RWPE2 (cell line): Measurements from ENCODE around the gene DHPS.
A peak's percentile ranks its signal among the peaks of the same experiment; 100 is the strongest.
"Not testable (repeated sequence)": the region's sequence is repeated elsewhere in the genome, so short reads cannot be mapped to it uniquely, and the experiment has no call there.

Source experiments
- ATAC-seq: fragments of 200-7000 bp; cut with Tn5 transposase; 3 replicates; pipeline ENCODE4 v1.9.1; 2021; ENCODE audit warnings: low read depth
- DNase-seq: peaks from one replicate; pipeline ENCODE4 v3.0.0-alpha.2; 2020; ENCODE audit warnings: low spot score
- H3K27ac ChIP-seq: fragments of 450-650 bp; 2 replicates; pipeline ENCODE4 v1.5.1; 2017; ENCODE audit warnings: mild to moderate bottlenecking; ENCODE audit not compliant: poor library complexity, severe bottlenecking
- H3K27me3 ChIP-seq: fragments of 250-450 bp; sonication (Bioruptor Pico); 2 replicates; pipeline ENCODE4 v1.5.1; 2021; ENCODE audit warnings: mild to moderate bottlenecking, moderate library complexity; ENCODE audit not compliant: insufficient read depth, poor library complexity, severe bottlenecking
- H3K36me3 ChIP-seq: fragments of 250-450 bp; sonication (Bioruptor Pico); 2 replicates; pipeline ENCODE4 v1.5.1; 2020; ENCODE audit warnings: low read depth, mild to moderate bottlenecking, moderate library complexity
- H3K4me1 ChIP-seq: fragments of 250-450 bp; sonication (Bioruptor Pico); 2 replicates; pipeline ENCODE4 v1.5.1; 2021; ENCODE audit warnings: mild to moderate bottlenecking, moderate library complexity; ENCODE audit not compliant: insufficient read depth, poor library complexity, severe bottlenecking
- H3K4me3 ChIP-seq: fragments of 250-450 bp; sonication (Bioruptor Pico); 2 replicates; pipeline ENCODE4 v1.5.1; 2021; ENCODE audit warnings: mild to moderate bottlenecking, moderate library complexity; ENCODE audit not compliant: severe bottlenecking
- H3K9me3 ChIP-seq: fragments of 250-450 bp; sonication (Bioruptor Pico); 2 replicates; pipeline ENCODE4 v1.5.1; 2021; ENCODE audit warnings: mild to moderate bottlenecking, moderate library complexity; ENCODE audit not compliant: severe bottlenecking
- TF ChIP-seq, protein P1 (sequence below): fragments of 450-650 bp; IDR thresholded peaks from one replicate; pipeline ENCODE4 v1.5.1; 2017; ENCODE audit warnings: mild to moderate bottlenecking, moderate library complexity; ENCODE audit not compliant: poor library complexity, severe bottlenecking

Gene DHPS

DNA sequence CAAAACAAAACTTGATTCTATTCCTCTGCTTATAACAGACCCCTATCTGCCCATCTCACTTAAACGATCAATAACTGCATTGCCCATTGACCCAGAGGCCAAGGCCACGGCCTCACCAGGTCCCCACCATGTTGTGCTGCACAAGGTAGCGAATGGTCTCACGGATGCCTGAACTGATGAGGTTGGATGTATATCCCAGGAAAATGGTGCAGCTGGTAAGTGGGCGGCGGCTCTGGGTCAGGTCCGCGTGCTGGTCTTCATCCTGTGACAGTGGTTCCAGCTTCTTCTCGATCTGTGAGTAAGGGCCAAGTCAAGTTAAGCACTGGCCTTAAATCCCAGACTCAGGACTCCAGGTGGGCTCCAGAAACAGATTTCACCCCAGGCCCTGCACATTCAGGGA is 1.6 kb downstream of the DHPS start:
- Histone ChIP-seq H3K9me3 (no peaks in the 10 kb centered on the region), H3K4me1 (no peaks in the 10 kb centered on the region), H3K36me3 (peaks cover 38% of the 10 kb centered on the region), H3K4me3 (no peak overlapping the region), H3K27me3 (no peaks in the 10 kb centered on the region), H3K27ac (no peak overlapping the region)
- TF ChIP-seq, protein P1, sequence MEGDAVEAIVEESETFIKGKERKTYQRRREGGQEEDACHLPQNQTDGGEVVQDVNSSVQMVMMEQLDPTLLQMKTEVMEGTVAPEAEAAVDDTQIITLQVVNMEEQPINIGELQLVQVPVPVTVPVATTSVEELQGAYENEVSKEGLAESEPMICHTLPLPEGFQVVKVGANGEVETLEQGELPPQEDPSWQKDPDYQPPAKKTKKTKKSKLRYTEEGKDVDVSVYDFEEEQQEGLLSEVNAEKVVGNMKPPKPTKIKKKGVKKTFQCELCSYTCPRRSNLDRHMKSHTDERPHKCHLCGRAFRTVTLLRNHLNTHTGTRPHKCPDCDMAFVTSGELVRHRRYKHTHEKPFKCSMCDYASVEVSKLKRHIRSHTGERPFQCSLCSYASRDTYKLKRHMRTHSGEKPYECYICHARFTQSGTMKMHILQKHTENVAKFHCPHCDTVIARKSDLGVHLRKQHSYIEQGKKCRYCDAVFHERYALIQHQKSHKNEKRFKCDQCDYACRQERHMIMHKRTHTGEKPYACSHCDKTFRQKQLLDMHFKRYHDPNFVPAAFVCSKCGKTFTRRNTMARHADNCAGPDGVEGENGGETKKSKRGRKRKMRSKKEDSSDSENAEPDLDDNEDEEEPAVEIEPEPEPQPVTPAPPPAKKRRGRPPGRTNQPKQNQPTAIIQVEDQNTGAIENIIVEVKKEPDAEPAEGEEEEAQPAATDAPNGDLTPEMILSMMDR, result no peak
- DNase-seq, result no peak
- no peak for ATAC-seq

- DNase-seq, H3K27me3 ChIP-seq, H3K9me3 ChIP-seq, H3K4me1 ChIP-seq, H3K4me3 ChIP-seq, ATAC-seq, H3K27ac ChIP-seq: not testable (repeated sequence)
- peaks cover 54% of the 10 kb centered on the region for H3K36me3 ChIP-seq
Observed at GRCh38 chr19:12678039-12678438, 3.6 kb downstream of the DHPS start.

- H3K4me3 ChIP-seq, result no peak overlapping the region
- TF ChIP-seq, protein P1, result no peak
- ATAC-seq, result no peak
- no peaks in the 10 kb centered on the region for H3K27me3 ChIP-seq
- H3K36me3 ChIP-seq, result peaks cover 62% of the 10 kb centered on the region
- no peaks in the 10 kb centered on the region for H3K4me1 ChIP-seq
- no peaks in the 10 kb centered on the region for H3K9me3 ChIP-seq
- no peak overlapping the region for H3K27ac ChIP-seq
- no peak for DNase-seq
Observed at GRCh38 chr19:12676928-12677327, 4.8 kb downstream of the DHPS start.

DNA sequence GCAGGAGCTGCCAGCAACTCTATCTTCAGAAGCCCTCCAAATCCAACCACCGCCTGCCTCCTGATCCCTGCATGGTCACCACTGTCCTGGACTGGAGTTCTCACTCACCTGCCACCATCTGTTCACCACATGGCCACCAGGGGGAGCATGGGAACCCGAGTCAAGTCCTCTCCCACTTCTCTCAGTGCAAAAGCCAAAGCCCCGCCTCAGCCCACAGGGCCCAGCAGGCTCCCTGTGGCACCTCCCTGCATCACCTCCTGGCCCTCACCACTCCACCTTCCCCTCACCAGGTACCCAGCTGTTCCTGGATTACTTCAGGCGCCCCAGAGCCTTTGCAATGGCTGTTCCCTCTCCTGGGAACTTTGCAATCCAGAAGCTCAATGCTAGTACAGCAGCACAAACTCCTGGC is 5.3 kb downstream of the DHPS start:
- no peak overlapping the region for H3K4me3 ChIP-seq
- TF ChIP-seq, protein P1, result peak; percentile 85
- no peaks in the 10 kb centered on the region for H3K9me3 ChIP-seq
- H3K4me1 ChIP-seq, result no peaks in the 10 kb centered on the region
- no peak overlapping the region for H3K27ac ChIP-seq
- no peak for DNase-seq
- no peaks in the 10 kb centered on the region for H3K27me3 ChIP-seq
- peaks cover 67% of the 10 kb centered on the region for H3K36me3 ChIP-seq
- peak; percentile 50 for ATAC-seq

GRCh38 chr19:12675940-12676339 is 5.7 kb downstream of the DHPS start:
- H3K9me3 ChIP-seq, result no peaks in the 10 kb centered on the region
- no peak overlapping the region for H3K27ac ChIP-seq
- H3K4me3 ChIP-seq, result no peak overlapping the region
- peaks cover 68% of the 10 kb centered on the region for H3K36me3 ChIP-seq
- H3K4me1 ChIP-seq, result no peaks in the 10 kb centered on the region
- no peaks in the 10 kb centered on the region for H3K27me3 ChIP-seq
- ATAC-seq (no peak), DNase-seq (no peak)
- TF ChIP-seq, protein P1, result no peak

GRCh38 chr19:12675399-12675798 is 6.3 kb downstream of the DHPS start:
- TF ChIP-seq, protein P1, result no peak
- Histone ChIP-seq H3K4me1 (no peaks in the 10 kb centered on the region), H3K9me3 (no peaks in the 10 kb centered on the region), H3K36me3 (peaks cover 71% of the 10 kb centered on the region), H3K27me3 (no peaks in the 10 kb centered on the region), H3K4me3 (no peak overlapping the region), H3K27ac (no peak overlapping the region)
- DNase-seq, result no peak
- ATAC-seq, result no peak
